Suprapubic skin (tissue), 4 donors: ENCODE results near the gene NPRL2. TPM values are rescaled to one million over a fixed set of nuclear protein-coding genes. Genes with fewer than 3 reads are reported as not detected.

Experiments
- DNase-seq, 2 donors: peaks; one replicate each; pipeline ENCODE4 v3.0.0-alpha.2; 2019; ENCODE audit warnings: low spot score in 2 of 2
- H3K27ac ChIP-seq: fragments of 200-600 bp; sonication (generic); one replicate; pipeline ENCODE4 v1.5.1; 2019
- H3K27me3 ChIP-seq: fragments of 200-600 bp; sonication (generic); one replicate; pipeline ENCODE4 v1.5.1; 2019
- H3K36me3 ChIP-seq: fragments of 200-600 bp; sonication (generic); one replicate; pipeline ENCODE4 v1.5.1; 2019
- H3K4me1 ChIP-seq: fragments of 200-600 bp; sonication (generic); one replicate; pipeline ENCODE4 v1.5.1; 2019
- H3K4me3 ChIP-seq: fragments of 200-600 bp; sonication (generic); one replicate; pipeline ENCODE4 v1.5.1; 2019; ENCODE audit warnings: mild to moderate bottlenecking
- H3K9me3 ChIP-seq: fragments of 200-600 bp; sonication (generic); one replicate; pipeline ENCODE4 v1.5.1; 2019
- EP300 ChIP-seq: sonication (generic); formaldehyde crosslinking; IDR thresholded peaks from one replicate; pipeline ENCODE4 v1.6.1; 2017; ENCODE audit warnings: antibody characterized with exemption
- POLR2A ChIP-seq, 2 donors: fragments of 450-650 bp; IDR thresholded peaks; one replicate each; pipeline ENCODE4 v1.6.1; 2017; ENCODE audit warnings: antibody characterized with exemption in 2 of 2, mild to moderate bottlenecking in 2 of 2, moderate library complexity in 2 of 2
- POLR2AphosphoS5 ChIP-seq, 3 donors: sonication (generic); formaldehyde crosslinking; IDR thresholded peaks; one replicate each; pipeline ENCODE4 v1.6.1; 2017; ENCODE audit warnings: antibody characterized with exemption in 3 of 3
- WGBS: methylation state at CpG from one replicate; pipeline ENCODE4 v1.1.5; 2018; 5-methylcytosine and 5-hydroxymethylcytosine counted together
- total RNA-seq, 4 donors: library from RNA; depleted of rRNA; stranded (reverse); fragments of >200 nt; gene quantifications; one replicate each; pipeline ENCODE4 v1.1.0, GENCODE V29; 2016
- TF ChIP-seq, protein P1 (sequence below), 2 donors: fragments of 200-600 bp in 1 of 2; fragments of 450-650 bp in 1 of 2; sonication (generic) in 1 of 2; IDR thresholded peaks; one replicate each; pipeline ENCODE4 v1.5.1; 2016 to 2019; ENCODE audit warnings: antibody characterized with exemption in 2 of 2, mild to moderate bottlenecking in 1 of 2, moderate library complexity in 1 of 2

The NPRL2 gene
- total RNA-seq, 4 donors from 2014 or later: 16.5 to 35.6 (median 26.0) TPM

DNA sequence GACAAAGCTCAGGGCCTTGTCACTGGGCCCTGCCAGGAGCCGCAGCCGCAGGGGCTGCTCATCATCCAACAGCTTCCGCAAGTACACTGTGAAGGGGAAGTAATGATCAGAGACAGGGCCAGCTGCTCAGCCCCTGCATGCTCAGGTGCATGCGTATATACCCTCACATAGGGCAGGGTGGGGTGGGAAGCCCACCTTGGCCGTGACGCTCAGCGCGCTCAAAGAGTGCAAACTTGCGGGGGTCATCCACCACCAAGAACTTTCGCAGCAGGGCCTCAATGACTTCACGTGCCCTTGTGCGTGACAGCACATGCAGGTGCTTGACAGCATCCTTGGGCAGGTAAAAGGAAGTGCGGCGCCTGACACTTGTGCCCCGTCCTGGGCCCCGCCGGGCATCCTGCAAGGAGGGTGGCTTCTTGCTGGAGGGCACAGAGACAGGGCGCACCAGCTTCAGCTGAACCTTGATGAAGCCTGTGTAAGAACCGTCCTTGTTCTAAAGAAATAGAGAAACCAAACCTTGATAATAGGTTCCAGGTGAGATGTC lies 19.1 kb downstream of the NPRL2 start:
- WGBS: 94% methylated on average over 19 of the region's 19 CpGs
- H3K4me1 ChIP-seq: peaks cover 65% of the 10 kb centered on the region
- TF ChIP-seq EP300 (no peak), POLR2AphosphoS5 (IDR thresholded peaks at IDR 0.05) (no peak), POLR2A (IDR thresholded peaks at IDR 0.05) (no peak)
- TF ChIP-seq, protein P1, sequence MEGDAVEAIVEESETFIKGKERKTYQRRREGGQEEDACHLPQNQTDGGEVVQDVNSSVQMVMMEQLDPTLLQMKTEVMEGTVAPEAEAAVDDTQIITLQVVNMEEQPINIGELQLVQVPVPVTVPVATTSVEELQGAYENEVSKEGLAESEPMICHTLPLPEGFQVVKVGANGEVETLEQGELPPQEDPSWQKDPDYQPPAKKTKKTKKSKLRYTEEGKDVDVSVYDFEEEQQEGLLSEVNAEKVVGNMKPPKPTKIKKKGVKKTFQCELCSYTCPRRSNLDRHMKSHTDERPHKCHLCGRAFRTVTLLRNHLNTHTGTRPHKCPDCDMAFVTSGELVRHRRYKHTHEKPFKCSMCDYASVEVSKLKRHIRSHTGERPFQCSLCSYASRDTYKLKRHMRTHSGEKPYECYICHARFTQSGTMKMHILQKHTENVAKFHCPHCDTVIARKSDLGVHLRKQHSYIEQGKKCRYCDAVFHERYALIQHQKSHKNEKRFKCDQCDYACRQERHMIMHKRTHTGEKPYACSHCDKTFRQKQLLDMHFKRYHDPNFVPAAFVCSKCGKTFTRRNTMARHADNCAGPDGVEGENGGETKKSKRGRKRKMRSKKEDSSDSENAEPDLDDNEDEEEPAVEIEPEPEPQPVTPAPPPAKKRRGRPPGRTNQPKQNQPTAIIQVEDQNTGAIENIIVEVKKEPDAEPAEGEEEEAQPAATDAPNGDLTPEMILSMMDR (IDR thresholded peaks at IDR 0.05): no peak
- H3K9me3 ChIP-seq: no peaks in the 10 kb centered on the region
- peaks cover 34% of the 10 kb centered on the region for H3K36me3 ChIP-seq
- no peak for DNase-seq
- no peak overlapping the region for H3K4me3 ChIP-seq
- H3K27ac ChIP-seq: no peak overlapping the region
- H3K27me3 ChIP-seq: no peaks in the 10 kb centered on the region

DNA sequence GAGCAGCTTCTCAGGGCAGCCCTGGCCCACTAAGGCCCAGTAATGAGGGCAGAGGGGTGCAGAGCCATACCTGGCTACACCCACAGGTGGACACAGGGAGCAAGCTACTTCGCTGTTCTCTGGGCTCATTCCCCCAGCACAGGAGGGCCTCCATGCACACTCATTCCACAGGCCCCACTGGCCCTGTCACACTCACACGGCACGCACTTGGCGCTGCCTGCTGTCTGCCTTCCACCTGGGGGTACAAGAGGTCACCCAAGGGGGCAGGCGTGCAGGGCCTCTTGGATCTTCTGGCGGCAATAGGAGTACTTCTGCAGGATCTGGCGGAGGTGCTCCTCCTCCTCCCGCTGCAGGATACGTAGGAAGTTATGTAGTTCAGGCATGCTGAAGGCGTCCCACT lies 20.2 kb downstream of the NPRL2 start:
- H3K27me3 ChIP-seq: no peaks in the 10 kb centered on the region
- no peak overlapping the region for H3K4me3 ChIP-seq
- DNase-seq: no peak
- 93% methylated on average over 5 of the region's 10 CpGs for WGBS
- peaks cover 62% of the 10 kb centered on the region for H3K4me1 ChIP-seq
- H3K36me3 ChIP-seq: peaks cover 43% of the 10 kb centered on the region
- TF ChIP-seq POLR2A (IDR thresholded peaks at IDR 0.05) (no peak), EP300 (no peak), POLR2AphosphoS5 (IDR thresholded peaks at IDR 0.05) (no peak)
- TF ChIP-seq, protein P1 (IDR thresholded peaks at IDR 0.05): no peak
- no peaks in the 10 kb centered on the region for H3K9me3 ChIP-seq
- H3K27ac ChIP-seq: no peak overlapping the region

DNA sequence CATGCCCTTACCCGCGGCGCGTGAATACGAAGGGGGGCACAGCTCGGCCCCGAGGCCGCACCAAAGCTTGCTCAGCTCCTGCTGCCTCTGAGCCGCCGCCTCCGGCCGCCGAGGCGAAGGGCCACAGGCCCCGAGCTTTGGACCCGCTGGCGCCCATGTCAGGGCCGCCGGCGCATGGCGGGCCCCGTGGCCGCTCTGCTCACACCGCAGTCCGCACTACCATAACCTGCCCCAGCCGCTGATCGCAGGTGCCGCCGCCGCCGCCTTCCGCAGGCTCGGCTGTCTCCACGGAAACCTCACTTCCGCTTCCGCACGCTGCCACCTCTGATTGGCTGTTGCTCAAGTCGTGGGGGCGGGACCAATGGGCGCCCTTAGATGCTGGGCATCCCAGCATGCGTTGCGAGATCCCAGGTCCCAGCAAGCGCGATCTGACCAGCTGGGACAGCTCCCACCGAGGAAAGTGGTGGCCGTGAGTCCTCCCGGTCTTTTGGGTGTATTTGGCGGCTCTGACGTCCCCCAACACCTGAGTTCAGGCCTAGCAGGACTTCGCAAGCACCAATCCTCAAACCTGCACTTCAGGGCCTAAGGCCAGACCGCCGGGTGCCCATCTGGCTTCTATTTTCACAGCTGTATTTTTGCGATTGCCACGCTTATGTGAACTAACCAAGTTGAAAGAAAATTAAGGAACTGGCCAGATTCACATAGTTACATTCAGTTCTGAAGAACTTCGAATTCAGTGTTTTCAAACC lies 22.5 kb downstream of the NPRL2 start, which contains the start of gene TUSC2:
Gene TUSC2 (minus strand): TSS at position 281 of the 749 bp plus-strand sequence. CDS start 124 bp downstream, at position 157.
- peak; percentile 99 to 100 for DNase-seq
- Histone ChIP-seq H3K4me3 (peak within 1 kb of the TSS; percentile 79), H3K27ac (peak within 1 kb of the TSS; percentile 76), H3K27me3 (no peaks in the 10 kb centered on the region), H3K4me1 (peaks cover 56% of the 10 kb centered on the region), H3K36me3 (peaks cover 45% of the 10 kb centered on the region), H3K9me3 (no peaks in the 10 kb centered on the region)
- 2% methylated on average over 36 of the region's 55 CpGs for WGBS
- peak in 2 of 3 donors; percentile 2 to 88 for TF ChIP-seq POLR2AphosphoS5 (IDR thresholded peaks at IDR 0.05)
- TF ChIP-seq EP300: no peak
- peak in 1 of 2 donors; percentile 63 for TF ChIP-seq POLR2A (IDR thresholded peaks at IDR 0.05)
- TF ChIP-seq, protein P1 (IDR thresholded peaks at IDR 0.05): no peak

DNA sequence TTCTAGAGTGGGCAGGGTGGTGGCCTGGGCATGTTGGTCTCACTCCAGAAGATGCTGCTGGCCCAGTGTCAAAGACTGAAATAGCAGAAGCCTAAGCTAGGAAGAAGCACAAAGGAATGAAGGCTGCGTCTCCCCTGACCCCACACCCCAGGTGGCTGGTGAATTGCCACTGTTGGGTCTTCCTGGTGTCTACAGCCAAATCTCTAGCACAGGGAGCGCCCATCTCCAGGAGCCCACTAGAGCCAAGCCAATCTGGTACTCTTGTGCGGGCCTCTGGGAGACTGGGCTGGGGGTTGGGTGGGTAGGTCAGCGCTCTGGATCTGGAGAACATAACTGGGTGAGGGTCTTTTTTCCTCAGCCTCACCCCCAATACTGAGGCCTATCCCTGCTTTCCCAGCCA lies 23.4 kb downstream of the NPRL2 start:
- Histone ChIP-seq H3K27me3 (no peaks in the 10 kb centered on the region), H3K9me3 (no peaks in the 10 kb centered on the region), H3K36me3 (peaks cover 42% of the 10 kb centered on the region), H3K4me3 (peak overlapping the region; percentile 79), H3K4me1 (peaks cover 57% of the 10 kb centered on the region), H3K27ac (peak overlapping the region; percentile 76)
- TF ChIP-seq POLR2AphosphoS5 (IDR thresholded peaks at IDR 0.05) (no peak), POLR2A (IDR thresholded peaks at IDR 0.05) (no peak), EP300 (no peak)
- TF ChIP-seq, protein P1 (IDR thresholded peaks at IDR 0.05): no peak
- DNase-seq: no peak
- WGBS: 20% methylated on average over 1 of the region's 4 CpGs

DNA sequence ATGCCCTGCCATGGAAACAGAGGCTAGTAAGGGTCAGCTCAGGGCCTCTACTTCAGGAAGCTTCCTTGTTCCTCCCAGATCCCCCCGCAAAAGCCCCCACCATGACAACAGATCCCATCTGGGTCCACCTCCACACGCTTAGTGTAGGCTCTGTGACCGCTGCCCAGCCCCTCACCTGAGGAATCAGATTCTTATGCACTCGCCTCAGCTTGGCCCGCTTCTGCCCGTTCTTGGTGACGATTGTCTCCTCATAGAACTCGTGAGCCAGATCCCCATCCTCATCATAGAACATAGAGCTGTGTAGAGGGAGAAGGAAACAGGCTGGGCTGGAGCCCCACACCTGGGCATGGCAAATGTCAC lies 24.4 kb downstream of the NPRL2 start:
- 98% methylated on average over 8 of the region's 8 CpGs for WGBS
- Histone ChIP-seq H3K27me3 (no peaks in the 10 kb centered on the region), H3K9me3 (no peaks in the 10 kb centered on the region), H3K27ac (no peak overlapping the region), H3K36me3 (peaks cover 33% of the 10 kb centered on the region), H3K4me3 (no peak overlapping the region), H3K4me1 (peaks cover 61% of the 10 kb centered on the region)
- TF ChIP-seq, protein P1 (IDR thresholded peaks at IDR 0.05): no peak
- no peak for TF ChIP-seq POLR2AphosphoS5 (IDR thresholded peaks at IDR 0.05)
- no peak for TF ChIP-seq EP300
- no peak for TF ChIP-seq POLR2A (IDR thresholded peaks at IDR 0.05)
- DNase-seq: no peak
